ENCODE results near the gene OCRL. TPM values are rescaled to one million over a fixed set of nuclear protein-coding genes. Genes with fewer than 3 reads are reported as not detected.

Gene OCRL
- total RNA-seq, 1 donor from 2014 or later: 22.1 TPM

DNA sequence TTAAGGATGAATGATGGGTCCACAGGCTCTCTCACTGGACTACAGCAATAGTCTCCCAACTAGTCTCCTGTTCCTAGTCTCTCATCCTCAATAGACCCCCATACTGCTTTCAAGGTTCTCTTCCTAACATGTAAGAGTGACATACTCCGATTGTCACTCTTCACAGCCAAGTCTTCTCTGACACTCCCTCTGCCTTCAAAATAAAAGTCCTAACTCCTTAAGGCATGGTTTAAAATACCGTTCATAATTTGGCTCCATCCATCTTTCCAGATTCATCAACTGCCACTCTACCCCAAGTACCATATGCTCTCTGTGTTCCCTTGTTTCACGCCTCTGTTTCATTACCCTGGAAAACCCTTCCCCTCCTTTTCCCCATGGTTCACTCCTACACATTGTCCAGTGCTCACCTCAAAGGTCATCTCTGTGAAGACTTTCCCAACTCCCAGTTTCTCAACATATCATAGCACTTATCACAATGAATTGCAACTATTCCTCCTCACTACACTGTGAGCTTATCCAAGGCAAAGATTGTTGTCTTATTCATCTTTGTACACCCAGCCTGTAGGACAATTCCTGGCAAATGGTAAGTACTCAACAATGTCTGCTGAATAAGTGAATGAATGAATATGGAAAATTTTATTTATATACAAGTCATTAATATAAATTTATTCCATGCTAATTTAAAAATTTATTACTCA lies 42.8 kb upstream of the OCRL start:
- no peak for DNase-seq (ENCODE audit: low read depth)
- Histone ChIP-seq H3K36me3 (ENCODE audit: control insufficient read depth, insufficient read depth, low read length) (no peaks in the 10 kb centered on the region), H3K4me3 (ENCODE audit: low read depth, low read length) (no peak overlapping the region), H3K27me3 (ENCODE audit: control insufficient read depth, insufficient read depth, low read length) (no peaks in the 10 kb centered on the region)
- TF ChIP-seq, protein P1, sequence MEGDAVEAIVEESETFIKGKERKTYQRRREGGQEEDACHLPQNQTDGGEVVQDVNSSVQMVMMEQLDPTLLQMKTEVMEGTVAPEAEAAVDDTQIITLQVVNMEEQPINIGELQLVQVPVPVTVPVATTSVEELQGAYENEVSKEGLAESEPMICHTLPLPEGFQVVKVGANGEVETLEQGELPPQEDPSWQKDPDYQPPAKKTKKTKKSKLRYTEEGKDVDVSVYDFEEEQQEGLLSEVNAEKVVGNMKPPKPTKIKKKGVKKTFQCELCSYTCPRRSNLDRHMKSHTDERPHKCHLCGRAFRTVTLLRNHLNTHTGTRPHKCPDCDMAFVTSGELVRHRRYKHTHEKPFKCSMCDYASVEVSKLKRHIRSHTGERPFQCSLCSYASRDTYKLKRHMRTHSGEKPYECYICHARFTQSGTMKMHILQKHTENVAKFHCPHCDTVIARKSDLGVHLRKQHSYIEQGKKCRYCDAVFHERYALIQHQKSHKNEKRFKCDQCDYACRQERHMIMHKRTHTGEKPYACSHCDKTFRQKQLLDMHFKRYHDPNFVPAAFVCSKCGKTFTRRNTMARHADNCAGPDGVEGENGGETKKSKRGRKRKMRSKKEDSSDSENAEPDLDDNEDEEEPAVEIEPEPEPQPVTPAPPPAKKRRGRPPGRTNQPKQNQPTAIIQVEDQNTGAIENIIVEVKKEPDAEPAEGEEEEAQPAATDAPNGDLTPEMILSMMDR (IDR thresholded peaks at IDR 0.05; ENCODE audit: insufficient read depth, low read length, poor library complexity, severe bottlenecking): no peak

DNA sequence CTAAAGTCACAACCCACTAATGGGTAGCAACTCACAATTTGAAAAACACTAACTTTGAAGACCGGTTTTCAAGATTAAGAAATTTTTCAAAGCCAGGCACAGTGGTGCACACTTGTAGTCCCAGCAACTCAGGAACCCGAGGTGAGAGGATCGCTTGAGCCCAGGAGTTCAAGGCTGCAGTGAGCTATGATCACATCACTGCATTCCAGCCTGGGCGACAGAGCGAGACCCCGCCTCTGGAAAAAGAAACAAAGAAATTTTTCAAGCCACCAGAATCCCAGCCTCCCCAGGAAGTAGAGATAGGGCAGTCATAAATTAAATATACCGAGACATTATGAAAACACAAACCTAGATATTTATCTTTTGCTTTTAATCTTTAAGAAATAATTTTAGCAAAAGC lies 29.7 kb upstream of the OCRL start:
- no peak overlapping the region for H3K4me3 ChIP-seq (ENCODE audit: low read depth, low read length)
- H3K36me3 ChIP-seq (ENCODE audit: control insufficient read depth, insufficient read depth, low read length): no peaks in the 10 kb centered on the region
- TF ChIP-seq, protein P1 (IDR thresholded peaks at IDR 0.05; ENCODE audit: insufficient read depth, low read length, poor library complexity, severe bottlenecking): no peak

DNA sequence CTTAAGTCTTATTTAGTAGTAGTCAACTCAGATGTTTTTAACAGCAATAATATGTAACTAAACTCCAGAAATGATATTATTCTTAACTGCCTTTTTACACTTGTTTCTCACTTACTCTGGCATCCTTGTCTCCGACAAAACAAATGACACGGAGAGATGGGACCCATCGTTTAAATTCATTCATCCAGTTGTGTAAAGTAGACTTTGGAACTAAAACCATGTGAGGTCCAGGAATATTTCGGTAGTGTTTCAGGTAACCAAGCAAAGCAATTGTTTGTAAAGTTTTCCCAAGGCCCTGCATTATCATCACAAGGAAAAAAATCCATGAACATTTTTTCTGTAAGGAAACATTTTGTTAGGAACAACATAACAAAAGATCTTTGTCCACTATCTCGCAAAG lies 28.4 kb upstream of the OCRL start:
- Histone ChIP-seq H3K27me3 (ENCODE audit: control insufficient read depth, insufficient read depth, low read length) (no peaks in the 10 kb centered on the region), H3K36me3 (ENCODE audit: control insufficient read depth, insufficient read depth, low read length) (no peaks in the 10 kb centered on the region), H3K4me3 (ENCODE audit: low read depth, low read length) (no peak overlapping the region)
- TF ChIP-seq, protein P1 (IDR thresholded peaks at IDR 0.05; ENCODE audit: insufficient read depth, low read length, poor library complexity, severe bottlenecking): no peak
- DNase-seq (ENCODE audit: low read depth): no peak

More for the DNA sequence above, 29.7 kb upstream of the OCRL start:
- no peak for DNase-seq (ENCODE audit: low read depth)
- no peaks in the 10 kb centered on the region for H3K27me3 ChIP-seq (ENCODE audit: control insufficient read depth, insufficient read depth, low read length)

DNA sequence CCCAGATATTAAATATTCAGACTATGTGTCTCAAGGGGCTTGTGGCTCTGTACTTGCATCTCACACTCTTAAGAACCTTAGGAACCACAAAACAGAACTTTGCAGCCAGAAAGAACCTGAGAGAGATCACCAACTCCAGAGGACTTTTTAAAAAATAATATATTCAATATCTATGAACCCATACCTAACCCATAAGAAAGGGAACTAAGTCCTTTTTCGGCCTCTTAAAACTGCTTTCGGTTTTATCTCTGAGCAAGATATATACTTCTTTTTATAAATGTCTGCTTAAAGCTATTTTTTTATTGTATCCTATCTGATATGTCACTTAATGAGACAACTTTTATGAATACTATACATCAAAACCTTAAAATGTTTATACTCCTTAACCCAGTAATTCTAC lies 27.6 kb upstream of the OCRL start:
- no peaks in the 10 kb centered on the region for H3K27me3 ChIP-seq (ENCODE audit: control insufficient read depth, insufficient read depth, low read length)
- no peak for DNase-seq (ENCODE audit: low read depth)
- H3K4me3 ChIP-seq (ENCODE audit: low read depth, low read length): no peak overlapping the region
- TF ChIP-seq, protein P1 (IDR thresholded peaks at IDR 0.05; ENCODE audit: insufficient read depth, low read length, poor library complexity, severe bottlenecking): no peak
- H3K36me3 ChIP-seq (ENCODE audit: control insufficient read depth, insufficient read depth, low read length): no peaks in the 10 kb centered on the region

DNA sequence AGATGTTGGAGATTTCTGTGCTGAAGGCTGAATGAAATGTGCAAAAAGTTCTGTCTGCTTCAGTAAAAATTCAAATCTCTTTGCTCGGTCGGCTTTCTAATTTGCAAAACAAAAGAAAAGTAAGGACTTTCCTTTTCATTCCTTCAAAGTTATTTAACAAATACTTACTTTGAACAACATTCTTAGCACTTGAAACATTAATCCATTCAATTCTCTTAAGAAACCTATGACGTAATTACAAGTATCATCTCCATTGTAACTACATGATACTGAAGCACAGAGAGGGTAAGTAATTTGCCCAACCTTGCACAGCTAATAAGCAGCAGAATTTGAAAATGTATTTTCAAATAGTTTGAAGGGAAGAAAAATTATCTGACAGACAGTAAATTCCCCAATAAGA lies 23.7 kb upstream of the OCRL start:
- Histone ChIP-seq H3K36me3 (ENCODE audit: control insufficient read depth, insufficient read depth, low read length) (no peaks in the 10 kb centered on the region), H3K27me3 (ENCODE audit: control insufficient read depth, insufficient read depth, low read length) (no peaks in the 10 kb centered on the region), H3K4me3 (ENCODE audit: low read depth, low read length) (no peak overlapping the region)
- no peak for DNase-seq (ENCODE audit: low read depth)
- TF ChIP-seq, protein P1 (IDR thresholded peaks at IDR 0.05; ENCODE audit: insufficient read depth, low read length, poor library complexity, severe bottlenecking): no peak

GRCh38 chrX:129520151-129520550 lies 19.9 kb upstream of the OCRL start:
- no peak overlapping the region for H3K4me3 ChIP-seq (ENCODE audit: low read depth, low read length)
- no peaks in the 10 kb centered on the region for H3K27me3 ChIP-seq (ENCODE audit: control insufficient read depth, insufficient read depth, low read length)
- no peaks in the 10 kb centered on the region for H3K36me3 ChIP-seq (ENCODE audit: control insufficient read depth, insufficient read depth, low read length)
- TF ChIP-seq, protein P1 (IDR thresholded peaks at IDR 0.05; ENCODE audit: insufficient read depth, low read length, poor library complexity, severe bottlenecking): no peak
- no peak for DNase-seq (ENCODE audit: low read depth)

Data from kidney epithelial cell (primary cell).